LHCN-M2 (cell line): Measurements from ENCODE around the gene FCHO2. TPM values are rescaled to one million over a fixed set of nuclear protein-coding genes. Genes with fewer than 3 reads are reported as not detected.

Source experiments
- DNase-seq: peaks from one replicate; pipeline ENCODE4 v3.0.0-alpha.2; 2012; ENCODE audit warnings: low read depth
- total RNA-seq: library from RNA; depleted of rRNA; stranded (reverse); fragments of >200 nt; gene quantifications from 2 replicates; pipeline ENCODE4 v1.2.3, GENCODE V29; 2014

Gene FCHO2
- total RNA-seq, 1 experiment from 2014 or later = 14.9 TPM

GRCh38 chr5:73110190-73110589, 154.3 kb downstream of the FCHO2 start:
- no peak for DNase-seq

DNA sequence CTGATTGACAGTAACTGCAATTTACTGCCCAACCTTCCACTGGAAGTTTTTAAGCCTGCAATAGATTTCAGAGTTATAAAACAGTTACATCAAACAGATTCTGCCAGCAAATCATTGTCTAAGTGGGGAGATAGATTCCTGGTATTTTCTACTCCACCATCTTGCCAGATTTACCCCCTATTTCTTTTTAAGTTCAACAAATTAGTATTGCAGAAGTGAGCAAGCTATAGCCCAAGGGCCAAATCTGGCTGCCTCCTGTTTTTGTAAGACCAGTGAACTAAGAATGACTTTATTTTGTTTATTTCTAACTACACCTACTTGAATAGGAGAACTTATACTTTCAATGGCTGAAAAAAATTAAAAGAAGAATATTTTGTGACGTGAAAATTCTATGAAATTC, 155.7 kb downstream of the FCHO2 start:
- DNase-seq = no peak

DNA sequence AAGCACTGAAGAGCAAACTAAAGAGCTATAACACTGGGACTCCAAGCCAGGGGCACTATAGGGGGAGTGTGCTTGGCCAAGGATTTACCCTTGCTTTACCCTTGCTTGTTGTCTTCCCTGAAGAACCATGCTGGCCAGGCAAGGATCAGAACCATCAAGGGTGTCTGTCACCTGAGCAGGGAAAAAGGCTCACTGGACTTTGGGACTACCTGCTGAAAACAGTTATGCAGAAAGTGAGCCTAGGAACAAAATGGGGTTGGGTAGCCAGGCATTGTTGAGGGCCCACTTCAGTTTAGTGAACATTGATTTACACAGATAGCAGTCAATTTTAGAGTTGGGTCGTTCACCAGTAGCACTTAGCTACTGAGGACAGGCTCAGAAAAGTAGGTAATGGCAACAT, 156.5 kb downstream of the FCHO2 start:
- DNase-seq = no peak

GRCh38 chr5:73114044-73114688, 158.3 kb downstream of the FCHO2 start:
- no peak for DNase-seq

DNA sequence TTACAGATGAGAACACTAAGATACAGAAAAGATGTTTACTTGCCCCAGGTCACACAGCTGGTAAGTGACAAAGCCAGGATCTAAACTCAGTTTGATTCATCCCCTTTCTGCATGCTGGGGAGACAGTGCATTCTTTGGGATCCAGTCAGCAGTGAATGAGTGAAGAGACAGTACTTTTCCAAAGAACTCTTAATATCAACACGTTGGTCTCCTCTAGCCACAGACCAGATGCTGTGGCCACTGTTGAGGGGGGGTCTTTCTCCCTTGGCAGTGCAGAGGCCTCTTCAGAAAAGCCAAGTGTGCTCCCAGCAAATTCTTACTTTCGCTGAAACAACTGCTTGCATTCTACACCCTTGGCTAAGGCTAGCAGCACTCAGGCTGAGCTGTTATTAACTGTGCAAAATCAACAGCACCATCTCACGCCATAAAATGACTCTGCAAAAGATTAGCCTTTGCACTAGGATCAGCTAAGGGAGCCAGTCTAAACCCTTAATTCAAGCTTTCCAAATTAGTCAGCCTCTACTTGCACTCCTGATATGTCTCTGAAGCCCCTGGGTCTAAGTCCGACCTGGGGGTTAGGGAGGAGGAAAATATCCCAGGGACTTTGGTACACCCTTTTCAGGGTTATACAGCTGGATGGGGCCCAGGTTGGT, 159.7 kb downstream of the FCHO2 start:
- DNase-seq = peak; percentile 98

GRCh38 chr5:73116506-73116905, 160.7 kb downstream of the FCHO2 start:
- peak; percentile 36 for DNase-seq

DNA sequence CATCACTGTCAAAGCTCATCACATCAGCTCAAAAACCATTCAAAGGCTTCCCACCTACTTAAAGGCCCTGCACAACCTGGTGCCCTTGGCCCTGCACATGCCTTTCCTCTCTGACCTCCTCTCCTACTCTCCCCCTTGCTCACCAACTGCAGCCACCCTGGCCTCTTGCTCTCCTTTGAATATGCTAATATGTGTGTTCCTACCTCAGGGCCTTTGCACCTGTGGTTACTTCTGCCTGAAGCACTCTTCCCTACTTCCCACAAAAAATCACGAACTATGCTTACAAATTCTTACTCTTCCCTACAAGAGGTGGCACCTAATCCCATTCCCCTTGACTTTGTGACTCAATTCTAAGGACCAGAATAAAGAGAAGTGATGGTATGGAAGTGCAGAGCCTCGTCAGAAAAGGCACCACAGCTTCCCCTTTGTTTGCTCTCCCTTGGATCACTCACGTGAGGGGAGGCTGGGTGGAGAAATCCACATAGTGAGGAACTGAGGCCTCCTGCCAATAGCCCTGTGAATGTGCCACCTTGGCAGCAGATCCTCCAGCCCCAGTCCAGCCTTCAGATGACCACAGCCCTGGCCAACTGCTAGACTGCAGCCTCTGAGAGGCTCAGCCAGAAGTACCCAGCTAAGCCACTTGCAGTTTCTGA, 161.4 kb downstream of the FCHO2 start:
- no peak for DNase-seq

GRCh38 chr5:73118391-73118973, 162.6 kb downstream of the FCHO2 start:
- peak; percentile 83 for DNase-seq

DNA sequence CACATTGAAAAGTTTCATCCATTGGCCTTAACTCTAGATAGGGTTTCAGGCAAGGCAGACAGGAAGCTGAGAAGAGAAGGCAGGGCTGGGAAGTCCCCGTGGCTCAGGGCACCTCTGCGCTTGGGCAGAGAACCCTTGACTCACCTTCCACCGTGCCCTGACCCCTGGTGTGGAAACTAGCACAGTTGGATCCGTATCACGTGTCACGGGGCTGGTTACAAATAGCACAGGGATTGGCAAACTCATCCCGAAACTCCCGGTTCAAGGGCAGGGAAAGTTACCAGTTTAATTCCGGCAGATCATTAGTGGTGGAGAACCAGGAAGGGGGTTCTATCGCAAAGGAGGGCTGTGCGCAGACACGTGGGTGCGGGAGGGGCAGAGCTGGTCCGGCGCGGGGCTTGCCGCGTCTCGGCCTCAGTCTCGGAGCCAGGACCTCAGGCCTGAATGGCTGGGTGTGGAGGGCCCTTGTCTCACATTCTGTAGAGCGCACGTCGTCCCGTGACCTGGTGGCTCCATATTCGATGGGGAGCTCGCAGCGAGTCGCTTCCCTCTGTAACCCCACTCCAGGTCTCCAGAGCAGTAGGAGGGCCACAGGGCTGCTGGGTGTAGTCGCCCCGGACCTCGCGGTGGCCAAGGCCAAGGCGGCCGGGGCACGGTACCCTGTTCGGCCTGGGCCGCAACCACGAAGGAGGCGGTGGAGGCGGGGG, 163.8 kb downstream of the FCHO2 start:
- DNase-seq = peak; percentile 38

DNA sequence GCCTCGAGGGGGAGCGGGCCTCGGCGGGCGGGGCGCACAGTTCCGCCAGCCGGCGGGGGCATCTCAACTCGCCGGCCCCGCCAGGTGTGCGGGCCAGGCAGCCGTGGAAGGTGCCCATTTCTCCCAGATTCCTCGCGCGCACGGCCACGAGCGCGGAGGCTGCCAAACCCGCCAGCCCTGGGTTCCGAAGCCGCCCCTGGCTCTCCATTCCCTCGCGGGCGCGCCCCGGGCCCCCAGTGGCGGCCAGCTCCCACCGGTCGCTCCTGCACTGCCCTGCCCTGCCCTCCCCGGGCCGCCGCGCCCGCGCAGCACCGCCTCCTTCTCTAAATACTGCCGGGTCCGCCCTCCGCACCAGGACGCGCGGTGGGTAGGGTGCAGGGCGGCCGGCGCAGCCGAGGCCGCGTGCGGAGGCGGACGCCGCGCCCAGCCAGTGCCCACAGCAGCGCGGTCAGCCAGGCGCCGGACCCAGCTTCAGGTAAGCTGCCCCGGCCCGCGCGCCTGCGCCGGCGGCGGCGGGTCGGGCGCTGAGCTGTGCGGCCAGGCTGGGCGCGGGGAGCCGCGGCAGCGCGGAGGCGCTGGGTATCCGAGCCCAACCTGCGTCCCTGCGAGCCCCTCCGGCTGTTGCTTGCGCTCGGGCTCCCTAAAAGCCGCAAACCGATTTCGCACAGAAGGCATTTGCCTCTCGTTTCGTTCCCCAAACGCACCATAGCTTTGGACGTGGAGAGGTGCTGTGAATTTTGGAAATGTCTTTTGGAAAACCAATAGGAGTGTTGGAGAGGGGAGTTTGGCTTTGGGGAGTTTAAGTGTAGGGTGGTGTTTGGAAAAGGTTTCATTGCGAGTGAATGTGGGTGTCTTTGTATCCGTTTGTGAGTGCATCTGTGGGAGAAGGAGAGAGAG, 164.6 kb downstream of the FCHO2 start, which contains the start of gene TMEM171:
Gene TMEM171 (plus strand): TSS at position 354 of the 897 bp plus-strand sequence. CDS start 2,799 bp downstream, outside the sequence.
- peak; percentile 53 for DNase-seq

- DNase-seq = peak; percentile 56
Measured at GRCh38 chr5:73121119-73121463, 165.2 kb downstream of the FCHO2 start.

DNA sequence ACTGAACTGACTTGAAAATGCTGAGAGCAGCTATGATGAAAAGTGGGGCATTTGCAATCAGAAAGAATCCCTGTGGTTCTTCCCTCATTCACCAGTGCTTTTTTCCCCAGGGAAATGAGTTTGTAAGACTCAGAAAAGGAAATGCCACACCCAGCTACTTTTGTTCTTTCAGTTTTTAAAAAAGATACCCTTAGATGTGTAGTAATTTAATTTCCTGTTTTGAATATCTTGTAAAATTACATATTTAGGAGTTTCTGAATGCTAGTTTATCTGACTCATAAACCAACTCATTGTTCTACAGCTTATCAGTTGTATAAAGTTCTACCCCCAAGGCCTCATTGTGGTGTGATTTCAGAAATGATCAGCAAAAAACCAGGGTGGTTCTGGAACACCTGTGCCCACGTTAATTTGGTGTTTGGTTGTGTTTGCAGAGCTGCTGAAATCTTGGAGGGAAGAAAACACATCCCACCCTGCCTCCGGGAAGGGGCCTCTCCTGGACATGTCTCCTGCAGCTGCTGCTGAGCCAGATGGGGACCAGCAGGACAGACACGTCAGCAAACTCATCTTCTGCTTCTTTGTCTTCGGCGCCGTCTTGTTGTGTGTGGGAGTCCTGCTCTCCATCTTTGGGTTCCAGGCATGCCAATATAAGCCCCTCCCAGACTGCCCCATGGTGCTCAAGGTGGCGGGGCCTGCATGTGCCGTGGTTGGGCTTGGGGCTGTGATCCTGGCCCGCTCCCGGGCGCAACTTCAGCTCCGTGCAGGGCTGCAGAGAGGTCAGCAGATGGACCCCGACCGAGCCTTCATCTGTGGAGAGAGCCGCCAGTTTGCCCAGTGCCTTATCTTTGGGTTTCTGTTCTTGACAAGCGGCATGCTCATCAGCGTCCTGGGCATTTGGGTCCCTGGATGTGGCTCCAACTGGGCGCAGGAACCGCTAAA, 167.3 kb downstream of the FCHO2 start:
- peak; percentile 90 for DNase-seq

DNA sequence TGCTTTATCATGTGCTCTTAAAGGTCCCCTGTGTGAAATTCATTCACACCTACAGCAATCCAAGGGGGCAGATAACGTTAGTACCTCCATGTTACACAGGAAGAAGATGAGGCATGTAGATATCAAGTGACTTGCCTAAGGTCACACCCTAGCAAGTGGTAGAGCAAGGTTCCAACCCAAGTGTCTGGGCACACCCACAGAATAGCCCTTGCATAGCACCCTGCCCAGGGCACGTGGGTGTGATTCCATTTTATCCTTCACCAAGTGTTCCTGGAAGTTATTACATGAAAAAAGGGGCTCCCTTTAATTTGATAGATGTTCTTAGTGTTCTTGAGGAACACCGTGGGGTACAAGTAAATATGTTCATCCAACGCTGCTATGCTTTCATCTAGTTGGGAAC, 169.4 kb downstream of the FCHO2 start:
- no peak for DNase-seq

DNA sequence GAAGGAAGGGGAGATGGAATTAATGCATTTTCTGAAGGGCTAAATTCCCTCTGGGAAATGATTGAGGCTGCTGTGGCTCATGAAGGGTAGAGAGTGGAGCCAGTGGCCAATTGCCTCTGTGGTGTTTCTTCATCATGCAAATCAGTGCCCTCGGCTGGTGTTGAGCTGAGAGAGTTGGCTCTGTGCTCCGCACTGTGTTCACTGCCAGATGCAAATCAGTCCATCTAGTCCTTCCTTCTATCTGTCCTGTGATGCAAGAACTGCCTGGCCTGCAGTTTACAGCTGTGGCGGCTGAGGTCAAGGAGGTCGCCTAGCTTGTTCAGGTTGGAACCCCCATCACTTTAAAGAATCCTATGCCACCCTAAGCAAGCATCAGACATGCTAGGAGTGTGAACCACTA, 170.5 kb downstream of the FCHO2 start:
- no peak for DNase-seq

- DNase-seq = no peak
Measured at GRCh38 chr5:73126957-73127356, 171.1 kb downstream of the FCHO2 start.

DNA sequence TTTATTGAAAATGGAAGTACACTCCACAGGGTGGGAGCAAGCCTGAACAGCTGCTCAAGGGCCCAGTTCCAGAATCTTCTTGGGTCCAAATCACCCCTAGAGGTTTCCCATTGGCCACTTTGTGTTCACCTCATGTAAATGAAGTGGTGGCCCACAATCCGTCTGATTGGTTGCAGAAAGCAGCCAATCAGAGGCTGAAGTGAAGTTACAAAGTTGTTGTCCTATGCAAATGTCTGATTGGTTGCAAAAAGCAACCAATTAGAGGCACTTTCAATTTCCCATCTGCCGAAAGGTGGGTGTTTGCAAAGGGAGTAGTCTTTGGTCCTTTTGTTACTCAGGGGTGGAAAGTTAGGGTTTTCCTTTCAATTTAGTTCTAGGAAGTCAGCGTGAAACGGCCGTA, 173.3 kb downstream of the FCHO2 start:
- peak; percentile 44 for DNase-seq

- no peak for DNase-seq
Measured at GRCh38 chr5:73130811-73131210, 175.0 kb downstream of the FCHO2 start.

DNA sequence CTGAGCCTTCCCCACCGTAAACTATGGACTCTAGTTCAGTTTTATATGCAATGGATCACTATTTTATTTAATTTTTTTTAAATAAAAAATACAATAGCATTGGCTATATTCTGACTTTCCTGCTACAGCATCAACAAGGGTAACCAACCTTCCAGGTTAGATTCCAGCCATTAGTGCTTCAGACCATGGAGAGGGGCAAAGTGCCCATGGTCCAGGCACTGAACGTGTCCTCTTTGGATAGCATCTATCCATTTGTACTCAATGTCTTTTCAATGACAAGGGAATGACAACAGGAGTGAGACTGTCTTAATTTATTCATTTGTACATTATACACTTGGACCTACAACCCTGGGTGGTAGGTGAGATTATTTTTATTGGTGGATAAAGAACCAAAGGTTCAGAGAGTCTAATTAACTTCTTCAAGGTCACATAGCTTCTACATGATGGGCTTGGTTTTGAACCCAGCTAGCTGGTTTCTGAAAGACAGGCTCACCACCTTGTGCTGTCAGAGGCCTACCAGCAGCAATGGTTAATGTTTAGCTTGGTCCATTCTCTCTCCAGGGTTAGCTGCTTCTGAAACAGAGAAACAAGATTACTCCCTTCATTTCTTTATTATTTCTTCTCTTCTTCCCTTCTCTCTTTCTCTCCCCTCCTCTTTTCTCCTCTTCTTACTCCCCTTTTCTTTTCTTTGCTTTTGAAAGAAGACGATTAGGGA, 176.0 kb downstream of the FCHO2 start:
- no peak for DNase-seq

DNA sequence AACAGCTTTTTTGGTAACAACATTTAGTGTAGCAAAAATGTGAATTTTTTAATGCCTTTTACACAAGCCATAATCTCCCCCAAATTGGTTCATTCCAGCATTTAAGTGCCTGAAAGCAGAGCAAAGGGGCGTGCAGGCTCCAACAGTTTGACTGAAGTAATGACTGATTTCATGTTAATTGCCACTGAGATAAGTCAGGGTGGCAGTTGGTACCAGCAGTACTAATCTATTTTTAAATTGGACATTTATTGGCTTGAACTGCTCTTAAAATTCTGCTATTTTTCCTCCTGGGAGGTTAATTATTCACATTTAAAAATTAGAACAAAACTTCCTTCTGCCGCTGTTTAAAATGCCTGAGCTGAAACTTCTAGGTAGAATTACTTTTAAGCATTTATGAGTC, 176.9 kb downstream of the FCHO2 start:
- no peak for DNase-seq
